Osteocyte (in vitro differentiated cells): ENCODE data around the gene KIRREL3. TPM values are rescaled to one million over a fixed set of nuclear protein-coding genes. Genes with fewer than 3 reads are reported as not detected.

Source experiments
- DNase-seq: peaks from one replicate; pipeline ENCODE4 v3.0.0; 2021; ENCODE audit warnings: mixed read lengths; ENCODE audit not compliant: unreplicated experiment; ENCODE audit errors: extremely low spot score
- H3K27ac Mint-ChIP-seq: one replicate; pipeline ENCODE4 v1.8.0; 2021; ENCODE audit warnings: mild to moderate bottlenecking, mixed read lengths; ENCODE audit not compliant: unreplicated experiment
- H3K27me3 Mint-ChIP-seq: one replicate; pipeline ENCODE4 v1.8.0; 2021; ENCODE audit warnings: mixed read lengths; ENCODE audit not compliant: unreplicated experiment
- H3K36me3 Mint-ChIP-seq: one replicate; pipeline ENCODE4 v1.8.0; 2021; ENCODE audit warnings: mixed read lengths; ENCODE audit not compliant: unreplicated experiment
- H3K4me1 Mint-ChIP-seq: one replicate; pipeline ENCODE4 v1.8.0; 2021; ENCODE audit warnings: mixed read lengths; ENCODE audit not compliant: unreplicated experiment
- H3K4me3 Mint-ChIP-seq: one replicate; pipeline ENCODE4 v1.8.0; 2021; ENCODE audit warnings: mild to moderate bottlenecking, moderate library complexity, mixed read lengths; ENCODE audit not compliant: unreplicated experiment
- H3K9me3 Mint-ChIP-seq: one replicate; pipeline ENCODE4 v1.8.0; 2021; ENCODE audit warnings: mixed read lengths; ENCODE audit not compliant: unreplicated experiment
- total RNA-seq: library from RNA; stranded (reverse); gene quantifications from 2 replicates; pipeline ENCODE4 v1.2.1, GENCODE V29; 2021
- TF ChIP-seq, protein P1 (sequence below): fragments of 200-600 bp; sonication (generic); IDR thresholded peaks from 2 replicates; pipeline ENCODE4 v1.5.0; 2021; ENCODE audit warnings: antibody characterized with exemption, mild to moderate bottlenecking, moderate library complexity

Gene KIRREL3
- total RNA-seq, 1 donor from 2014 or later: 1.2 TPM

DNA sequence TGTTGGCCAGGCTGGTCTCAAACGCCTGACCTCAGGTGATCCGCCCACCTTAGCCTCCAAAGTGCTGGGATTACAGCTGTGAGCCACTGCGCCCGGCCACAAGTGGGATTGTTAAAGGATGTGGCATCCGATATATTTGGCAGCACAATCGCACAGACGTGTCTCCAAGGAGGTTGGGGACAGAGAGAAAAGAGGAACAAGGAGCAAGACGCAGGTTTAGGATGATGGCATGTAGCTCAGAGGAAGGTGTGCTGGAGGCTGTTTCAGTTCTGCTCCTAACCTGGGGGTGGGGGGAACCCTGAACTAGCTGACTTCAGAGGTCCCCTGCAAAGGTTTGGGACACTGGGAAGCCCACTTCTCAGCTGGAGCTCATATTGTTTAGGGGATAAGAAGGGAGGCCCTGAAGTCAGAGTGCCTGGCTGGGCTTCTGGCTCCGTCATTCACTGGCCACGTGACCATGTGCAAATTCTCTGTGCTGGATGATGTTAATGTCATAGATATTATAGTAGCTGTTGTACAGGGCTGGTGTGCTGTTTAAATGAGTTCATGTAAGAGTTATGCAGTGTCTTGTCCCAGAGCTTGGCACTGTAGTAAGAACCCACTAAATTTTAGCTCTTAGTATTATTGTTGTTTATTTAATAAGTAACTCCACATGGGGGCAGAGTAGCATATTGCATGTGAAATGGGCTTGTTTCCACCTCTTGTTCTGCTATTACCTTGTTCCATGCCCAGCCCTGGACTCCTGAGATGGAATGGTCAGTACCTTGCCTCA, 515.4 kb downstream of the KIRREL3 start:
- Mint-ChIP-seq H3K27me3 (no peaks in the 10 kb centered on the region), H3K4me1 (peaks cover 5% of the 10 kb centered on the region), H3K4me3 (no peak overlapping the region), H3K27ac (no peak overlapping the region), H3K9me3 (no peaks in the 10 kb centered on the region), H3K36me3 (no peaks in the 10 kb centered on the region)
- TF ChIP-seq, protein P1, sequence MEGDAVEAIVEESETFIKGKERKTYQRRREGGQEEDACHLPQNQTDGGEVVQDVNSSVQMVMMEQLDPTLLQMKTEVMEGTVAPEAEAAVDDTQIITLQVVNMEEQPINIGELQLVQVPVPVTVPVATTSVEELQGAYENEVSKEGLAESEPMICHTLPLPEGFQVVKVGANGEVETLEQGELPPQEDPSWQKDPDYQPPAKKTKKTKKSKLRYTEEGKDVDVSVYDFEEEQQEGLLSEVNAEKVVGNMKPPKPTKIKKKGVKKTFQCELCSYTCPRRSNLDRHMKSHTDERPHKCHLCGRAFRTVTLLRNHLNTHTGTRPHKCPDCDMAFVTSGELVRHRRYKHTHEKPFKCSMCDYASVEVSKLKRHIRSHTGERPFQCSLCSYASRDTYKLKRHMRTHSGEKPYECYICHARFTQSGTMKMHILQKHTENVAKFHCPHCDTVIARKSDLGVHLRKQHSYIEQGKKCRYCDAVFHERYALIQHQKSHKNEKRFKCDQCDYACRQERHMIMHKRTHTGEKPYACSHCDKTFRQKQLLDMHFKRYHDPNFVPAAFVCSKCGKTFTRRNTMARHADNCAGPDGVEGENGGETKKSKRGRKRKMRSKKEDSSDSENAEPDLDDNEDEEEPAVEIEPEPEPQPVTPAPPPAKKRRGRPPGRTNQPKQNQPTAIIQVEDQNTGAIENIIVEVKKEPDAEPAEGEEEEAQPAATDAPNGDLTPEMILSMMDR: no peak
- DNase-seq: no peak

- no peak overlapping the region for H3K27ac Mint-ChIP-seq
- no peaks in the 10 kb centered on the region for H3K36me3 Mint-ChIP-seq
- TF ChIP-seq, protein P1: no peak
- H3K4me3 Mint-ChIP-seq: no peak overlapping the region
- no peak for DNase-seq
- H3K4me1 Mint-ChIP-seq: peaks cover 5% of the 10 kb centered on the region
- no peaks in the 10 kb centered on the region for H3K27me3 Mint-ChIP-seq
- no peaks in the 10 kb centered on the region for H3K9me3 Mint-ChIP-seq
Observed at GRCh38 chr11:126484266-126484665, 516.3 kb downstream of the KIRREL3 start.

DNA sequence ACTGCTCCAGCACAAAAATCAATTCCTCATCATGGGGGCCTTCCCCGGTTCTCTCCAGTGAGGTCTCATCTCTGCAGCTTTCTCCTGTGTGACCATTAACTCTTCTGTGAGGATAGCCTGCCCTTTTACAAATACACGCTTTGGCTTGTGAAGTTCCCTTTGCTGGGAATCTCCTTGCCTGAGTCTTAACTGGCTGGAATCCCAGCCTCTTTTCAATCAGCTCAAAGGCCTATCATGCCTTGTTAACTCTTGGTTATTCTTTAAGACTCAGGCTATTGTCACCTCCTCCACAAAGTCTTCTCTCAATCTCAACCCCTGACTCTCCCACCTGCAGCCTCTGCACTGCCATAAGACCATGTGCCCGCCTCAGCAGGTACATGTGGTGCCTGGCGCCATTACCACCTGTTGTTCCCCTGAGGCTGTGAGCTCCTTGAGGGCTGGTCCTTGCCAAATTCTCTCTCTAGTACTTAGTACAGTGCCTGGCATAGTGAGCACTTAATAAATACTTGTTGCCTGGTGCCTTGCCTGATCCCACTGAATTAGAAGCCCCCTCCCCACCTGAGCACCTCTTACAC, 516.9 kb downstream of the KIRREL3 start:
- no peak for DNase-seq
- Mint-ChIP-seq H3K4me3 (no peak overlapping the region), H3K9me3 (no peaks in the 10 kb centered on the region), H3K27ac (no peak overlapping the region), H3K4me1 (peaks cover 5% of the 10 kb centered on the region), H3K27me3 (no peaks in the 10 kb centered on the region), H3K36me3 (no peaks in the 10 kb centered on the region)
- TF ChIP-seq, protein P1: no peak

DNA sequence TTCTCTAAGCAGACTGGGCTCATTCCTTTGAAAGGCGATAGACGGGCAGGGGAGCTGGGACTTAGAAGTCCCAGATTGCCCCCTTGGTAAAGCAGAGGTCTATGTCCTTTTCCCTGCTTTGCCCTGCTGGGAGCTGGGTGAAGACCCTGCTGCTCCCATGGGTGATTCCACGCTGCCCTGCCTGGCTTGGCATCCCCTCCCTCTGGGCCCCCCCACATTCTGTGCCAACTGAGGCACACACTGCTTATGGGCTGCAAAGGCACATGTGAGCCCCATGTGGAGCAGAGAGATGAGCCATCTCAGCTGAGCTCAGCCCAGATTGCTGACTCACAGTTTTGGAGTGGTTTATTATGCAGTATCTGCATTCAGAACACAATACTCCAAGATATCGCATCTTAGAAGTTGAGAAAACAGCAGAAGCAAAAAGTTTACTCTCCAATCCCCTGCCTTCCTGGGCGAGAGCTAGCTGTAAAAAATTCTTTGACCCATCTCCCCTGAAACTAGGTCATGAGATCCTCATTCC, 517.9 kb downstream of the KIRREL3 start:
- TF ChIP-seq, protein P1: no peak
- Mint-ChIP-seq H3K4me1 (peaks cover 5% of the 10 kb centered on the region), H3K27me3 (no peaks in the 10 kb centered on the region), H3K9me3 (no peaks in the 10 kb centered on the region), H3K36me3 (no peaks in the 10 kb centered on the region), H3K27ac (no peak overlapping the region), H3K4me3 (no peak overlapping the region)
- DNase-seq: no peak

- Mint-ChIP-seq H3K27ac (no peak overlapping the region), H3K9me3 (no peaks in the 10 kb centered on the region), H3K27me3 (no peaks in the 10 kb centered on the region), H3K4me1 (peaks cover 5% of the 10 kb centered on the region), H3K4me3 (no peak overlapping the region), H3K36me3 (no peaks in the 10 kb centered on the region)
- no peak for DNase-seq
- TF ChIP-seq, protein P1: no peak
Observed at GRCh38 chr11:126481303-126481680, 519.3 kb downstream of the KIRREL3 start.
